ENCODE data around the gene LNP1.

GRCh38 chr3:100483529-100483928 is 82.2 kb downstream of the LNP1 start:
- TF ChIP-seq EZH2 (IDR thresholded peaks at IDR 0.05; ENCODE audit: borderline replicate concordance, low read depth, low read length, severe bottlenecking) = no peak
- TF ChIP-seq CTCF (IDR thresholded peaks at IDR 0.05; ENCODE audit: borderline replicate concordance, extremely low read depth, low read length, poor library complexity, severe bottlenecking) = no peak
